Fibroblast of lung (primary cell): ENCODE measurements around the gene COPZ2.

Source experiments
- CTCF ChIP-seq, 2 donors: IDR thresholded peaks in 1 of 2; conservative IDR thresholded peaks in 1 of 2; 1 replicate in 1 of 2; 2 replicates in 1 of 2; pipeline ENCODE4 v1.5.1; 2011 to 2012; ENCODE audit warnings: low read length in 2 of 2, control low read depth in 1 of 2, inconsistent platforms in 1 of 2, low read depth in 1 of 2, mild to moderate bottlenecking in 1 of 2
- EZH2 ChIP-seq: IDR thresholded peaks from 2 replicates; pipeline ENCODE4 v1.5.1; 2012; ENCODE audit warnings: low read length, control low read depth, mild to moderate bottlenecking; ENCODE audit errors: missing control alignments

- TF ChIP-seq CTCF (conservative IDR thresholded peaks at IDR 0.05 in 1 of 2, IDR thresholded peaks at IDR 0.05 in 1 of 2; ENCODE audit: low read depth in 1 of 2, low read length in 2 of 2) (no peak), EZH2 (no peak)
These were observed 1.1 kb upstream of the COPZ2 start for GRCh38 chr17:48038687-48039086.
